Heart left ventricle (tissue), 13 donors: ENCODE data around the gene FAN1.

Experiments
- POLR2A ChIP-seq, 2 donors: fragments of 450-650 bp; IDR thresholded peaks; one replicate each; pipeline ENCODE4 v1.6.1; 2017; ENCODE audit warnings: antibody characterized with exemption in 2 of 2, mild to moderate bottlenecking in 2 of 2, moderate library complexity in 2 of 2
- TF ChIP-seq, protein P1 (sequence below), 12 donors: fragments of 200-600 bp; sonication (generic) in 4 of 12; IDR thresholded peaks; one replicate each; pipeline versions ENCODE4 v1.5.0 to v1.8.0; 2018 to 2022; ENCODE audit warnings: antibody characterized with exemption in 12 of 12, mild to moderate bottlenecking in 5 of 12
- donor health status: ischemic (EF 13 %, LVEDD 7.1; RV severe dilation, severe dysfunction).
- donor health status: DM: no; HTN: yes; CAD: no.
- donor health status: DM: no; HTN: no; CAD: no.
- donor health status: ischemic (EF 25% LVEDD 6.9; RV normal size, moderate dysfunction).
- donor health status: ischemic (EF 25% LVEDD 5.7; RV mildly dilated, moderate dysfunction).
- donor health status: ischemic (EF 35%, LVEDD 5.7; RV mildly dilated, moderate dysfunction).
- donor health status: nonischemic (EF 11% LVEDD 7.7; RV severe dilation, severe dysfunction).
- donor health status: DM: yes; HTN: yes; CAD: no.
- donor health status: PGD.
- donor health status: ischemic (EF 29% LVEDD 5.4; RV normal size, mild dysfunction).
- donor health status: nonischemic (EF 23%, LVEDD 6.1; RV moderate dilation, normal function).

- TF ChIP-seq, protein P1, sequence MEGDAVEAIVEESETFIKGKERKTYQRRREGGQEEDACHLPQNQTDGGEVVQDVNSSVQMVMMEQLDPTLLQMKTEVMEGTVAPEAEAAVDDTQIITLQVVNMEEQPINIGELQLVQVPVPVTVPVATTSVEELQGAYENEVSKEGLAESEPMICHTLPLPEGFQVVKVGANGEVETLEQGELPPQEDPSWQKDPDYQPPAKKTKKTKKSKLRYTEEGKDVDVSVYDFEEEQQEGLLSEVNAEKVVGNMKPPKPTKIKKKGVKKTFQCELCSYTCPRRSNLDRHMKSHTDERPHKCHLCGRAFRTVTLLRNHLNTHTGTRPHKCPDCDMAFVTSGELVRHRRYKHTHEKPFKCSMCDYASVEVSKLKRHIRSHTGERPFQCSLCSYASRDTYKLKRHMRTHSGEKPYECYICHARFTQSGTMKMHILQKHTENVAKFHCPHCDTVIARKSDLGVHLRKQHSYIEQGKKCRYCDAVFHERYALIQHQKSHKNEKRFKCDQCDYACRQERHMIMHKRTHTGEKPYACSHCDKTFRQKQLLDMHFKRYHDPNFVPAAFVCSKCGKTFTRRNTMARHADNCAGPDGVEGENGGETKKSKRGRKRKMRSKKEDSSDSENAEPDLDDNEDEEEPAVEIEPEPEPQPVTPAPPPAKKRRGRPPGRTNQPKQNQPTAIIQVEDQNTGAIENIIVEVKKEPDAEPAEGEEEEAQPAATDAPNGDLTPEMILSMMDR (IDR thresholded peaks at IDR 0.05), result no peak
- no peak for TF ChIP-seq POLR2A (IDR thresholded peaks at IDR 0.05)
These were observed 26.6 kb upstream of the FAN1 start for GRCh38 chr15:30877070-30877469.
